CD8-positive, alpha-beta memory T cell (primary cell): ENCODE data around the gene RHOA. TPM values are rescaled to one million over a fixed set of nuclear protein-coding genes. Genes with fewer than 3 reads are reported as not detected.
"Not testable (repeated sequence)": the region's sequence is repeated elsewhere in the genome, so short reads cannot be mapped to it uniquely, and the experiment has no call there.

ENCODE experiments used
- CTCF ChIA-PET: fragments of 350-600 bp; sonication (Branson Sonifier 250); formaldehyde crosslinking; loops from one replicate; lab custom pipeline; 2021; ENCODE audit warnings: antibody characterized with exemption; lab: Charles Lee
- POLR2A ChIA-PET: fragments of 350-600 bp; sonication (Branson Sonifier 250); formaldehyde crosslinking; loops from one replicate; lab custom pipeline; 2021; ENCODE audit warnings: antibody characterized with exemption; lab: Charles Lee
- DNase-seq, 5 donors: peaks; one replicate each; pipeline versions ENCODE4 v3.0.0 to v3.0.0-alpha.2; 2020 to 2022; ENCODE audit warnings: mixed read lengths in 1 of 5
- H3K27ac ChIP-seq: one replicate; pipeline ENCODE4 v1.7.0; 2013; ENCODE audit warnings: low read depth, mild to moderate bottlenecking, low read length, moderate library complexity
- H3K27me3 ChIP-seq: 2 replicates; pipeline ENCODE4 v1.7.0; 2013; ENCODE audit warnings: low read length, mild to moderate bottlenecking; ENCODE audit not compliant: insufficient read depth, poor library complexity, severe bottlenecking
- H3K36me3 ChIP-seq: 2 replicates; pipeline ENCODE4 v1.7.0; 2013; ENCODE audit warnings: mild to moderate bottlenecking, low read length, moderate library complexity; ENCODE audit not compliant: insufficient read depth
- H3K4me1 ChIP-seq: 2 replicates; pipeline ENCODE4 v1.7.0; 2013; ENCODE audit warnings: mild to moderate bottlenecking, low read length, moderate library complexity; ENCODE audit not compliant: insufficient read depth
- H3K4me3 ChIP-seq: 2 replicates; pipeline ENCODE4 v1.7.0; 2013; ENCODE audit warnings: mild to moderate bottlenecking, low read length
- H3K9me3 ChIP-seq: 2 replicates; pipeline ENCODE4 v1.7.0; 2013; ENCODE audit warnings: mild to moderate bottlenecking, low read length
- H3K27ac Mint-ChIP-seq, 8 donors: one replicate each; pipeline ENCODE4 v1.8.0; 2020 to 2021; ENCODE audit warnings: mixed read lengths in 8 of 8, mild to moderate bottlenecking in 6 of 8, inconsistent platforms in 3 of 8, moderate library complexity in 3 of 8
- H3K27me3 Mint-ChIP-seq, 2 donors: one replicate each; pipeline ENCODE4 v1.8.0; 2020 to 2021; ENCODE audit warnings: mixed read lengths in 2 of 2, mild to moderate bottlenecking in 1 of 2, moderate library complexity in 1 of 2
- H3K36me3 Mint-ChIP-seq, 3 donors: one replicate each; pipeline ENCODE4 v1.8.0; 2020 to 2021; ENCODE audit warnings: mixed read lengths in 3 of 3, inconsistent platforms in 1 of 3, mild to moderate bottlenecking in 1 of 3
- H3K4me1 Mint-ChIP-seq, 3 donors: one replicate each; pipeline ENCODE4 v1.8.0; 2020 to 2021; ENCODE audit warnings: mixed read lengths in 3 of 3, inconsistent platforms in 1 of 3, mild to moderate bottlenecking in 1 of 3
- H3K4me3 Mint-ChIP-seq, 7 donors: one replicate each; pipeline ENCODE4 v1.8.0; 2020 to 2021; ENCODE audit warnings: mixed read lengths in 7 of 7, mild to moderate bottlenecking in 6 of 7, moderate library complexity in 4 of 7, inconsistent platforms in 2 of 7
- H3K9me3 Mint-ChIP-seq, 5 donors: one replicate each; pipeline ENCODE4 v1.8.0; 2020 to 2022; ENCODE audit warnings: mixed read lengths in 5 of 5, mild to moderate bottlenecking in 3 of 5, moderate library complexity in 2 of 5, inconsistent platforms in 1 of 5
- polyA plus RNA-seq: library from polyadenylated mRNA; unstranded; fragments of 300-500 nt; fragmentation: Illumina TruSeq; gene quantifications from one replicate; pipeline ENCODE4 v1.2.3, GENCODE V29; 2021
- total RNA-seq, 2 experiments: library from RNA; stranded (reverse); gene quantifications; one replicate each; pipeline ENCODE4 v1.2.3, GENCODE V29; 2021

RHOA gene
- total and polyA plus RNA-seq, 3 experiments from 2014 or later = 478 to 678 (median 506) TPM

- Mint-ChIP-seq H3K36me3 (peaks cover 0 to 27% (median under 1%) of the 10 kb centered on the region in 3 donors), H3K4me3 (peak overlapping the region; percentile 88 to 96 (median 94)), H3K4me1 (peaks cover 68 to 82% (median 74%) of the 10 kb centered on the region in 3 donors), H3K27ac (peak overlapping the region in 6 of 8 donors; percentile 90 to 96 (median 94)), H3K27me3 (peaks cover 0 to 2% of the 10 kb centered on the region in 2 donors), H3K9me3 (no peaks in the 10 kb centered on the region)
- DNase-seq = peak in 3 of 5 donors; percentile 44 to 71 (median 54)
- H3K27ac ChIP-seq = peak overlapping the region; percentile 91
- H3K4me3 ChIP-seq = peak overlapping the region; percentile 65
- H3K4me1 ChIP-seq = peaks cover 76% of the 10 kb centered on the region
- ChIA-PET POLR2A (interaction anchor here (0.6 to 3.4 kb wide), 13 partner anchors 7 to 422 kb away, joined by 3 to 53 read pairs (median 5); partner anchors contain the start of genes DAG1, GPX1, NDUFAF3 and NICN1), CTCF (interaction anchor here (1.2 to 3.1 kb wide), 4 partner anchors 38 to 303 kb away, joined by 4 to 19 read pairs (median 8); partner anchors contain the start of genes DAG1 and USP4)
- H3K9me3 ChIP-seq = no peaks in the 10 kb centered on the region
- H3K27me3 ChIP-seq = no peaks in the 10 kb centered on the region
- peaks cover 6% of the 10 kb centered on the region for H3K36me3 ChIP-seq
Measured at GRCh38 chr3:49411535-49411967, 225 bp downstream of the RHOA start.

DNA sequence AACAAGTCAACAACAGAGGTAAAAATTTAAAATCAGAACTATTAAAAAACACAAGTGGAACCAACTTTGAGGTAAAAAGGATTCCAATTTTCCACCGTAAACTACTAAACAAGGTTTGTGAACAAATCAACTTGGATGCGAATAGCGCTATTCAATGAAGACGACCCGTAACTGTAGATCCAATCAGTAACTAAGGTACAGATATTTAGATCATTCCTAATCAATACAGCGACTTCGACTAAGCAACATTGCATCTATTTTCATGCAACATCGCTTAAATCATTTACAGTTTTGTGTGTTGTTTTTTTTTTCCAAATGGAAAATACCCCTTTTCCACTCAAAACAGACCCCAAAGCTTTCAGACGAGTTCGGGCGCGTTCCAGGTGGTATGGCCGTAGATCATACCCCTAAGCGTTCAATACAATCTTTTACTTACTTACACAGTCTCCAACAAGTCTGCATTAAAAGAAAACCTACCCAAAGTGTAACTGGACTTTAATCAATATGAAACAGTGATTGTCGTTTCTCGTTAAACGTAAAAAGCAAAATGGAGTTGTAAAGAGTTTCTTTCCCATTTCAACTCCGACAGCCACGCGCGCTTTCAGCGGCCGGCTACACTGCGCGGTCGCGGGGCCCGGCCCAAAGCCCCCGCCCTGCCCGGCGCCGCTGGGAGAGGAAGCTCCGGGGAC lies 786 bp downstream of the RHOA start:
- Mint-ChIP-seq H3K4me3 (peak overlapping the region; percentile 86 to 96 (median 94)), H3K9me3 (no peaks in the 10 kb centered on the region), H3K36me3 (peaks cover 0 to 28% (median 0%) of the 10 kb centered on the region in 3 donors), H3K4me1 (peaks cover 68 to 82% (median 74%) of the 10 kb centered on the region in 3 donors), H3K27me3 (peaks cover 0 to 2% of the 10 kb centered on the region in 2 donors), H3K27ac (peak overlapping the region; percentile 86 to 96 (median 94))
- DNase-seq = no peak
- POLR2A ChIA-PET = interaction anchor here (1.2 to 3.4 kb wide), 6 partner anchors 18 to 389 kb away, joined by 3 to 53 read pairs (median 8); partner anchors contain the start of genes NDUFAF3, NICN1, QRICH1 and USP4
- H3K27ac ChIP-seq = peak overlapping the region; percentile 91
- H3K4me1 ChIP-seq = peaks cover 76% of the 10 kb centered on the region
- no peaks in the 10 kb centered on the region for H3K9me3 ChIP-seq
- no peaks in the 10 kb centered on the region for H3K27me3 ChIP-seq
- CTCF ChIA-PET = interaction anchor here (0.6 to 2.6 kb wide), 3 partner anchors 11 to 71 kb away, joined by 5 to 19 read pairs (median 6); partner anchors contain the start of genes DAG1 and USP4
- peaks cover 6% of the 10 kb centered on the region for H3K36me3 ChIP-seq
- H3K4me3 ChIP-seq = peak overlapping the region; percentile 65

GRCh38 chr3:49410066-49410845 lies 1.5 kb downstream of the RHOA start:
- Histone ChIP-seq H3K4me1 (peaks cover 76% of the 10 kb centered on the region), H3K4me3 (peak overlapping the region; percentile 65), H3K27ac (peak overlapping the region; percentile 91), H3K9me3 (no peaks in the 10 kb centered on the region), H3K27me3 (no peaks in the 10 kb centered on the region), H3K36me3 (peaks cover 6% of the 10 kb centered on the region)
- Mint-ChIP-seq H3K4me3 (peak overlapping the region; percentile 86 to 96 (median 94)), H3K36me3 (peaks cover 0 to 31% (median 1%) of the 10 kb centered on the region in 3 donors), H3K27me3 (peaks cover 0 to 2% of the 10 kb centered on the region in 2 donors), H3K4me1 (peaks cover 70 to 82% (median 75%) of the 10 kb centered on the region in 3 donors), H3K27ac (peak overlapping the region; percentile 86 to 96 (median 94)), H3K9me3 (no peaks in the 10 kb centered on the region)
- DNase-seq = peak in 1 of 5 donors; percentile 34
- CTCF ChIA-PET = interaction anchor here (0.6 to 2.6 kb wide), 6 partner anchors 10 to 70 kb away, joined by 3 to 19 read pairs (median 4); partner anchors contain the start of gene USP4
- POLR2A ChIA-PET = interaction anchor here (1.1 to 2.8 kb wide), 2 partner anchors 70 to 71 kb away, joined by 4 to 53 read pairs; partner anchors contain the start of gene USP4

GRCh38 chr3:49406571-49407565 lies 4.9 kb downstream of the RHOA start:
- peak overlapping the region; percentile 27 to 73 (median 54) for H3K4me3 Mint-ChIP-seq
- peaks cover 58 to 75% (median 70%) of the 10 kb centered on the region in 3 donors for H3K4me1 Mint-ChIP-seq
- peak overlapping the region; percentile 44 to 96 (median 82) for H3K27ac Mint-ChIP-seq
- Histone ChIP-seq H3K27me3 (no peaks in the 10 kb centered on the region), H3K9me3 (no peaks in the 10 kb centered on the region), H3K4me3 (no peak overlapping the region), H3K4me1 (peaks cover 57% of the 10 kb centered on the region), H3K27ac (no peak overlapping the region), H3K36me3 (no peaks in the 10 kb centered on the region)
- H3K9me3 Mint-ChIP-seq = no peaks in the 10 kb centered on the region
- H3K27me3 Mint-ChIP-seq = no peaks in the 10 kb centered on the region
- peaks cover 0 to 33% (median 1%) of the 10 kb centered on the region in 3 donors for H3K36me3 Mint-ChIP-seq
- ChIA-PET POLR2A (interaction anchor here (0.6 to 0.9 kb wide), 2 partner anchors 9 to 67 kb away, joined by 3 to 4 read pairs; partner anchors contain the start of gene USP4), CTCF (interaction anchor here (0.7 kb wide), 1 partner anchor 64 kb away, joined by 3 read pairs; no protein-coding TSS in a partner anchor)
- no peak for DNase-seq

GRCh38 chr3:49405570-49405969 lies 6.2 kb downstream of the RHOA start:
- POLR2A ChIA-PET = interaction anchor here (0.9 kb wide), 1 partner anchor 23 kb away, joined by 12 read pairs; no protein-coding TSS in a partner anchor
- peak overlapping the region in 7 of 8 donors; percentile 55 to 95 (median 72) for H3K27ac Mint-ChIP-seq
- H3K4me3 ChIP-seq = not testable (repeated sequence)

GRCh38 chr3:49403891-49404290 lies 7.9 kb downstream of the RHOA start:
- Histone ChIP-seq H3K4me1 (peaks cover 56% of the 10 kb centered on the region), H3K4me3 (no peak overlapping the region), H3K36me3 (no peaks in the 10 kb centered on the region), H3K27me3 (no peaks in the 10 kb centered on the region), H3K9me3 (no peaks in the 10 kb centered on the region), H3K27ac (no peak overlapping the region)
- Mint-ChIP-seq H3K9me3 (no peaks in the 10 kb centered on the region), H3K27ac (peak overlapping the region in 5 of 8 donors; percentile 37 to 68 (median 60)), H3K36me3 (peaks cover 0 to 44% (median 5%) of the 10 kb centered on the region in 3 donors), H3K4me3 (peak overlapping the region in 2 of 7 donors; percentile 13 to 28), H3K27me3 (no peaks in the 10 kb centered on the region), H3K4me1 (peaks cover 60 to 80% (median 76%) of the 10 kb centered on the region in 3 donors)
- DNase-seq = no peak
- ChIA-PET CTCF (interaction anchor here (0.7 kb wide), 1 partner anchor 17 kb away, joined by 3 read pairs; no protein-coding TSS in a partner anchor), POLR2A (interaction anchor here (0.5 to 0.9 kb wide), 5 partner anchors 8 to 732 kb away, joined by 3 to 5 read pairs (median 4); partner anchors contain the start of genes RHOA and TCTA)

More at GRCh38 chr3:49405570-49405969, 6.2 kb downstream of the RHOA start:
- H3K4me3 Mint-ChIP-seq = peak overlapping the region in 5 of 7 donors; percentile 0 to 58 (median 27)
- not testable (repeated sequence) for H3K9me3 Mint-ChIP-seq, DNase-seq, H3K36me3 ChIP-seq, H3K9me3 ChIP-seq, H3K27ac ChIP-seq, H3K27me3 ChIP-seq, H3K27me3 Mint-ChIP-seq
- H3K36me3 Mint-ChIP-seq = peaks cover 0 to 36% (median 1%) of the 10 kb centered on the region in 3 donors
- peaks cover 61 to 80% (median 76%) of the 10 kb centered on the region in 3 donors for H3K4me1 Mint-ChIP-seq
- CTCF ChIA-PET = interaction anchor here (0.9 to 1.2 kb wide), 2 partner anchors 15 to 66 kb away, joined by 3 to 4 read pairs; partner anchors contain the start of gene USP4
- peaks cover 62% of the 10 kb centered on the region for H3K4me1 ChIP-seq
